ENCODE measurements around the gene PER2. TPM values are rescaled to one million over a fixed set of nuclear protein-coding genes. Genes with fewer than 3 reads are reported as not detected.
"Not testable (repeated sequence)": the region's sequence is repeated elsewhere in the genome, so short reads cannot be mapped to it uniquely, and the experiment has no call there.

The PER2 gene
- total and polyA plus RNA-seq, 2 donors (not counting 1 experiment from before 2014, with no cell fraction given): 3.2 to 12.6 TPM

GRCh38 chr2:238326801-238327365, 38.5 kb upstream of the PER2 start:
- Mint-ChIP-seq H3K4me3 (no peak overlapping the region), H3K4me1 (peaks cover 1% of the 10 kb centered on the region), H3K27ac (no peak overlapping the region), H3K9me3 (ENCODE audit: insufficient read depth) (no peaks in the 10 kb centered on the region), H3K27me3 (no peaks in the 10 kb centered on the region)
- Histone ChIP-seq H3K4me3 (ENCODE audit: control extremely low read depth in 1 of 5, extremely low read depth in 1 of 5, insufficient read depth in 1 of 5, low read depth in 2 of 5, low read length in 4 of 5) (no peak overlapping the region), H2AFZ (ENCODE audit: insufficient read depth, low read depth, low read length, poor library complexity, severe bottlenecking) (no peak overlapping the region), H3K79me2 (ENCODE audit: control insufficient read depth, insufficient read depth, low read length) (peaks cover under 1% of the 10 kb centered on the region), H3K9ac (ENCODE audit: low read length) (no peak overlapping the region), H3K36me3 (replicated peaks in 1 of 2; ENCODE audit: control extremely low read depth in 1 of 2, control insufficient read depth in 1 of 2, extremely low read depth in 1 of 2, insufficient read depth in 2 of 2, low read length in 1 of 2) (peaks cover 0 to 10% of the 10 kb centered on the region in 2 experiments), H3K9me3 (ENCODE audit: control extremely low read depth in 1 of 3, control insufficient read depth in 2 of 3, insufficient read depth in 1 of 3, low read length in 2 of 3) (no peaks in the 10 kb centered on the region), H3K4me1 (ENCODE audit: control insufficient read depth in 2 of 2, insufficient read depth in 2 of 2, low read length in 2 of 2) (no peaks in the 10 kb centered on the region), H3K4me2 (replicated peaks; ENCODE audit: low read depth, low read length, poor library complexity, severe bottlenecking) (no peak overlapping the region), H3K27me3 (replicated peaks in 1 of 4; ENCODE audit: control extremely low read depth in 1 of 4, control insufficient read depth in 3 of 4, insufficient read depth in 4 of 4, low read length in 3 of 4) (no peaks in the 10 kb centered on the region), H4K20me1 (ENCODE audit: control insufficient read depth, insufficient read depth, low read length, poor library complexity, severe bottlenecking) (no peaks in the 10 kb centered on the region), H3K27ac (ENCODE audit: low read length in 2 of 2) (no peak overlapping the region)
- CTCF ChIA-PET: no interaction called here
- POLR2A ChIA-PET: no interaction called here
- DNase-seq (no peak), ATAC-seq (ENCODE audit: low read depth) (no peak)
- no peak for TF ChIP-seq EZH2 (IDR thresholded peaks at IDR 0.05; ENCODE audit: borderline replicate concordance, insufficient read depth, low read depth, low read length, poor library complexity, severe bottlenecking)
- no peak for TF ChIP-seq CTCF (IDR thresholded peaks at IDR 0.05)
- intact Hi-C loops (cut with micrococcal nuclease): no loop called here
- 97% methylated on average over 11 of the region's 12 CpGs for WGBS (ENCODE audit: insufficient coverage)

- ATAC-seq (ENCODE audit: low read depth): no peak
- Histone ChIP-seq H3K79me2 (ENCODE audit: control insufficient read depth, insufficient read depth, low read length) (peaks cover 3% of the 10 kb centered on the region), H2AFZ (ENCODE audit: insufficient read depth, low read depth, low read length, poor library complexity, severe bottlenecking) (no peak overlapping the region), H3K27ac (ENCODE audit: low read length in 2 of 2) (no peak overlapping the region), H3K4me3 (ENCODE audit: control extremely low read depth in 1 of 5, extremely low read depth in 1 of 5, insufficient read depth in 1 of 5, low read depth in 2 of 5, low read length in 4 of 5) (no peak overlapping the region), H3K4me2 (replicated peaks; ENCODE audit: low read depth, low read length, poor library complexity, severe bottlenecking) (no peak overlapping the region), H3K36me3 (replicated peaks in 1 of 2; ENCODE audit: control extremely low read depth in 1 of 2, control insufficient read depth in 1 of 2, extremely low read depth in 1 of 2, insufficient read depth in 2 of 2, low read length in 1 of 2) (peaks cover 0 to 9% of the 10 kb centered on the region in 2 experiments), H3K4me1 (ENCODE audit: control insufficient read depth in 2 of 2, insufficient read depth in 2 of 2, low read length in 2 of 2) (peaks cover 5 to 9% of the 10 kb centered on the region in 2 donors), H3K27me3 (replicated peaks in 1 of 4; ENCODE audit: control extremely low read depth in 1 of 4, control insufficient read depth in 3 of 4, insufficient read depth in 4 of 4, low read length in 3 of 4) (no peaks in the 10 kb centered on the region), H3K9me3 (ENCODE audit: control extremely low read depth in 1 of 3, control insufficient read depth in 2 of 3, insufficient read depth in 1 of 3, low read length in 2 of 3) (no peaks in the 10 kb centered on the region), H3K9ac (ENCODE audit: low read length) (no peak overlapping the region), H4K20me1 (ENCODE audit: control insufficient read depth, insufficient read depth, low read length, poor library complexity, severe bottlenecking) (no peaks in the 10 kb centered on the region)
- no peaks in the 10 kb centered on the region for H3K27me3 Mint-ChIP-seq
- no peak overlapping the region for H3K4me3 Mint-ChIP-seq
- CTCF ChIA-PET: no interaction called here
- POLR2A ChIA-PET: no interaction called here
- 100% methylated on average over 8 of the region's 9 CpGs for WGBS (ENCODE audit: insufficient coverage)
- no peaks in the 10 kb centered on the region for H3K9me3 Mint-ChIP-seq (ENCODE audit: insufficient read depth)
- H3K4me1 Mint-ChIP-seq: peaks cover 10% of the 10 kb centered on the region
- intact Hi-C loops (cut with micrococcal nuclease): no loop called here
- H3K27ac Mint-ChIP-seq: no peak overlapping the region
- TF ChIP-seq CTCF (IDR thresholded peaks at IDR 0.05): no peak
- no peak for TF ChIP-seq EZH2 (IDR thresholded peaks at IDR 0.05; ENCODE audit: borderline replicate concordance, insufficient read depth, low read depth, low read length, poor library complexity, severe bottlenecking)
- DNase-seq: no peak
Measured at GRCh38 chr2:238325694-238326093, 37.3 kb upstream of the PER2 start.

- H3K4me3 Mint-ChIP-seq; H3K9me3 Mint-ChIP-seq (ENCODE audit: insufficient read depth); H3K27me3 ChIP-seq (replicated peaks in 1 of 4; ENCODE audit: control extremely low read depth in 1 of 4, control insufficient read depth in 3 of 4, insufficient read depth in 4 of 4, low read length in 3 of 4); H3K27ac ChIP-seq (ENCODE audit: low read length in 2 of 2); CTCF ChIA-PET; H3K9ac ChIP-seq (ENCODE audit: low read length); H3K27ac Mint-ChIP-seq; H2AFZ ChIP-seq (ENCODE audit: insufficient read depth, low read depth, low read length, poor library complexity, severe bottlenecking); POLR2A ChIA-PET; H3K36me3 ChIP-seq (replicated peaks in 1 of 2; ENCODE audit: control extremely low read depth in 1 of 2, control insufficient read depth in 1 of 2, extremely low read depth in 1 of 2, insufficient read depth in 2 of 2, low read length in 1 of 2); H3K4me3 ChIP-seq (ENCODE audit: control extremely low read depth in 1 of 5, extremely low read depth in 1 of 5, insufficient read depth in 1 of 5, low read depth in 2 of 5, low read length in 4 of 5); H3K27me3 Mint-ChIP-seq; H3K79me2 ChIP-seq (ENCODE audit: control insufficient read depth, insufficient read depth, low read length); H3K4me2 ChIP-seq (replicated peaks; ENCODE audit: low read depth, low read length, poor library complexity, severe bottlenecking); H3K9me3 ChIP-seq (ENCODE audit: control extremely low read depth in 1 of 3, control insufficient read depth in 2 of 3, insufficient read depth in 1 of 3, low read length in 2 of 3); H4K20me1 ChIP-seq (ENCODE audit: control insufficient read depth, insufficient read depth, low read length, poor library complexity, severe bottlenecking); DNase-seq; ATAC-seq (ENCODE audit: low read depth): not testable (repeated sequence)
- intact Hi-C loops (cut with micrococcal nuclease): loop anchor here (5.0 kb wide), 1 partner anchor 87 kb away; no protein-coding TSS in a partner anchor
- WGBS (ENCODE audit: insufficient coverage): 96% methylated on average over 7 of the region's 7 CpGs
- peaks cover 12 to 16% of the 10 kb centered on the region in 2 donors for H3K4me1 ChIP-seq (ENCODE audit: control insufficient read depth in 2 of 2, insufficient read depth in 2 of 2, low read length in 2 of 2)
- H3K4me1 Mint-ChIP-seq: peaks cover 15% of the 10 kb centered on the region
Measured at GRCh38 chr2:238324248-238324647, 35.8 kb upstream of the PER2 start.

Measured in B cell (primary cell).